H9 (cell line): ENCODE results near the gene KIF26A. TPM values are rescaled to one million over a fixed set of nuclear protein-coding genes. Genes with fewer than 3 reads are reported as not detected.

Source experiments
- DNase-seq: peaks from one replicate; pipeline ENCODE4 v3.0.0-alpha.2; 2017
- H2AFZ ChIP-seq: one replicate; pipeline ENCODE4 v1.6.1; 2013; ENCODE audit warnings: mild to moderate bottlenecking, low read length, control low read depth, moderate library complexity
- H2AK5ac ChIP-seq: 2 replicates; pipeline ENCODE4 v1.6.1; 2013; ENCODE audit warnings: low read length, control low read depth, mixed read lengths; ENCODE audit not compliant: insufficient read length
- H2BK120ac ChIP-seq: one replicate; pipeline ENCODE4 v1.6.1; 2013; ENCODE audit warnings: low read depth, mild to moderate bottlenecking, low read length, control low read depth, inconsistent platforms; ENCODE audit not compliant: poor library complexity, severe bottlenecking
- H2BK12ac ChIP-seq: 2 replicates; pipeline ENCODE4 v1.6.1; 2013; ENCODE audit warnings: low read length, control low read depth, mixed read lengths, low read depth; ENCODE audit not compliant: insufficient read length
- H2BK15ac ChIP-seq: 2 replicates; pipeline ENCODE4 v1.6.1; 2013; ENCODE audit warnings: low read depth, low read length, control low read depth
- H2BK20ac ChIP-seq: one replicate; pipeline ENCODE4 v1.6.1; 2013; ENCODE audit warnings: low read depth, mild to moderate bottlenecking, low read length, control low read depth, inconsistent platforms; ENCODE audit not compliant: poor library complexity, severe bottlenecking
- H2BK5ac ChIP-seq: 2 replicates; pipeline ENCODE4 v1.6.1; 2013; ENCODE audit warnings: low read length, control low read depth, mixed read lengths; ENCODE audit not compliant: insufficient read length
- H3K14ac ChIP-seq: 2 replicates; pipeline ENCODE4 v1.6.1; 2013; ENCODE audit warnings: low read length, control low read depth; ENCODE audit not compliant: insufficient read depth
- H3K18ac ChIP-seq: 2 replicates; pipeline ENCODE4 v1.6.1; 2013; ENCODE audit warnings: low read depth, mild to moderate bottlenecking, mixed read lengths, low read length, control low read depth; ENCODE audit not compliant: insufficient read length
- H3K23ac ChIP-seq: 2 replicates; pipeline ENCODE4 v1.6.1; 2013; ENCODE audit warnings: low read length, control low read depth, mixed read lengths, low read depth; ENCODE audit not compliant: insufficient read length
- H3K23me2 ChIP-seq: 2 replicates; pipeline ENCODE4 v1.6.1; 2013; ENCODE audit warnings: low read depth, mild to moderate bottlenecking, mixed read lengths, low read length, control low read depth; ENCODE audit not compliant: insufficient read length, poor library complexity, severe bottlenecking
- H3K27ac ChIP-seq: 2 replicates; pipeline ENCODE4 v1.5.1; 2013; ENCODE audit warnings: low read length, control low read depth, mixed read lengths, low read depth; ENCODE audit not compliant: insufficient read length
- H3K27me3 ChIP-seq: 2 replicates; pipeline ENCODE4 v1.6.1; 2013; ENCODE audit warnings: low read length, control low read depth, inconsistent platforms; ENCODE audit not compliant: insufficient read depth
- H3K4ac ChIP-seq: 2 replicates; pipeline ENCODE4 v1.6.1; 2013; ENCODE audit warnings: low read depth, mild to moderate bottlenecking, control low read depth, inconsistent platforms, low read length, moderate library complexity
- H3K4me1 ChIP-seq: 2 replicates; pipeline ENCODE4 v1.6.1; 2013; ENCODE audit warnings: low read length, control low read depth, inconsistent platforms; ENCODE audit not compliant: insufficient read depth
- H3K4me2 ChIP-seq: 2 replicates; pipeline ENCODE4 v1.6.1; 2013; ENCODE audit warnings: low read length, control low read depth, mixed read lengths; ENCODE audit not compliant: insufficient read length, insufficient read depth
- H3K56ac ChIP-seq: 2 replicates; pipeline ENCODE4 v1.6.1; 2013; ENCODE audit warnings: low read depth, mild to moderate bottlenecking, mixed read lengths, low read length, control low read depth; ENCODE audit not compliant: insufficient read length
- H3K79me1 ChIP-seq: 2 replicates; pipeline ENCODE4 v1.6.1; 2013; ENCODE audit warnings: low read depth, mild to moderate bottlenecking, moderate library complexity, low read length, control low read depth, inconsistent platforms; ENCODE audit not compliant: insufficient read depth, poor library complexity, severe bottlenecking
- H3K79me2 ChIP-seq: 2 replicates; pipeline ENCODE4 v1.6.1; 2013; ENCODE audit warnings: low read length, control low read depth, inconsistent platforms; ENCODE audit not compliant: insufficient read depth
- H3K9ac ChIP-seq: 2 replicates; pipeline ENCODE4 v1.6.1; 2013; ENCODE audit warnings: low read length, control low read depth, mixed read lengths; ENCODE audit not compliant: insufficient read length; ENCODE audit errors: extremely low read depth
- H3K9me3 ChIP-seq: one replicate; pipeline ENCODE4 v1.6.1; 2013; ENCODE audit warnings: low read depth, low read length, inconsistent platforms; ENCODE audit not compliant: control insufficient read depth
- H3T11ph ChIP-seq: one replicate; pipeline ENCODE4 v1.6.1; 2013; ENCODE audit warnings: mild to moderate bottlenecking, low read length, control low read depth, inconsistent platforms
- H4K20me1 ChIP-seq: one replicate; pipeline ENCODE4 v1.6.1; 2013; ENCODE audit not compliant: control insufficient read depth, insufficient read length, insufficient read depth
- H4K5ac ChIP-seq: 2 replicates; pipeline ENCODE4 v1.6.1; 2013; ENCODE audit warnings: low read depth, mild to moderate bottlenecking, mixed read lengths, low read length, control low read depth; ENCODE audit not compliant: insufficient read length
- H4K8ac ChIP-seq: replicated peaks from 2 replicates; pipeline ENCODE4 v1.6.1; 2013; ENCODE audit warnings: low read length, control low read depth, mixed read lengths, low read depth; ENCODE audit not compliant: insufficient read length
- H4K91ac ChIP-seq: 2 replicates; pipeline ENCODE4 v1.6.1; 2013; ENCODE audit warnings: low read depth, mild to moderate bottlenecking, moderate library complexity, mixed read lengths, low read length, control low read depth; ENCODE audit not compliant: insufficient read length
- H3K27ac Mint-ChIP-seq, 3 experiments: 2 replicates in 2 of 3; 3 replicates in 1 of 3; pipeline ENCODE4 v1.8.0; 2020 to 2021; ENCODE audit warnings: mixed read lengths in 3 of 3, mild to moderate bottlenecking in 1 of 3, moderate library complexity in 1 of 3
- H3K27me3 Mint-ChIP-seq: 2 replicates; pipeline ENCODE4 v1.8.0; 2021; ENCODE audit warnings: low read depth, mild to moderate bottlenecking, moderate library complexity, mixed read lengths
- H3K36me3 Mint-ChIP-seq, 3 experiments: 2 replicates in 2 of 3; 3 replicates in 1 of 3; pipeline ENCODE4 v1.8.0; 2020 to 2021; ENCODE audit warnings: low read depth in 3 of 3, mixed read lengths in 3 of 3; ENCODE audit not compliant: insufficient read depth in 1 of 3
- H3K4me1 Mint-ChIP-seq, 2 experiments: 2 replicates each; pipeline ENCODE4 v1.8.0; 2020; ENCODE audit warnings: mixed read lengths in 2 of 2
- H3K4me3 Mint-ChIP-seq, 2 experiments: 2 replicates in 1 of 2; 3 replicates in 1 of 2; pipeline ENCODE4 v1.8.0; 2020 to 2021; ENCODE audit warnings: mild to moderate bottlenecking in 2 of 2, mixed read lengths in 2 of 2, moderate library complexity in 1 of 2
- H3K9me3 Mint-ChIP-seq, 2 experiments: 2 replicates in 1 of 2; 3 replicates in 1 of 2; pipeline ENCODE4 v1.8.0; 2020; ENCODE audit warnings: mild to moderate bottlenecking in 2 of 2, mixed read lengths in 2 of 2, moderate library complexity in 1 of 2
- CTCF ChIP-seq: fragments of 200-600 bp; sonication (generic); conservative IDR thresholded peaks from 3 replicates; pipeline ENCODE4 v1.8.0; 2021; ENCODE audit warnings: antibody characterized with exemption, mild to moderate bottlenecking
- WGBS: extraction: QIAGEN DNeasy Blood & Tissue Kit; methylation state at CpG from one replicate; pipeline ENCODE4 v1.1.7; 2013; ENCODE audit warnings: missing lambda C conversion rate, low lambda C conversion rate, mixed read lengths; ENCODE audit not compliant: insufficient read length; ENCODE audit errors: extremely low coverage; 5-methylcytosine and 5-hydroxymethylcytosine counted together
- total RNA-seq: library from RNA; stranded (reverse); gene quantifications from 2 replicates; pipeline ENCODE4 v1.2.1, GENCODE V29; 2021

The KIF26A gene
- total RNA-seq, 1 experiment from 2014 or later = 44.2 TPM

GRCh38 chr14:104137297-104138097 lies 890 bp upstream of the KIF26A start:
- H2AFZ ChIP-seq = no peak overlapping the region
- H3K36me3 Mint-ChIP-seq = peaks cover 0 to 4% (median under 1%) of the 10 kb centered on the region in 3 experiments; a peak in 3 of 7 replicates
- DNase-seq = peak; percentile 84

More at GRCh38 chr14:104137297-104138097, 890 bp upstream of the KIF26A start:
- peaks cover 19% of the 10 kb centered on the region for H3K27me3 ChIP-seq
- TF ChIP-seq CTCF = peak; percentile 92
- Mint-ChIP-seq H3K9me3 (no peaks in the 10 kb centered on the region), H3K4me3 (peak overlapping the region; percentile 55 to 79), H3K27me3 (peaks cover 45% of the 10 kb centered on the region), H3K27ac (no peak overlapping the region), H3K4me1 (peaks cover 21 to 31% of the 10 kb centered on the region in 2 experiments)
- H2BK5ac ChIP-seq = no peak overlapping the region
- no peak overlapping the region for H3T11ph ChIP-seq
- no peak overlapping the region for H4K8ac ChIP-seq
- peaks cover 5% of the 10 kb centered on the region; the same call in 1 of the 2 replicates for H3K79me2 ChIP-seq
- no peak overlapping the region for H2BK120ac ChIP-seq
- no peak overlapping the region for H2BK20ac ChIP-seq
- no peak overlapping the region for H3K56ac ChIP-seq
- no peak overlapping the region for H3K27ac ChIP-seq
- H3K79me1 ChIP-seq = no peaks in the 10 kb centered on the region
- H3K14ac ChIP-seq = no peak overlapping the region
- H2AK5ac ChIP-seq = no peak overlapping the region
- no peak overlapping the region for H3K23ac ChIP-seq
- H3K4ac ChIP-seq = no peak overlapping the region
- H4K20me1 ChIP-seq = peaks cover 2% of the 10 kb centered on the region
- H3K23me2 ChIP-seq = peaks cover 24% of the 10 kb centered on the region
- H3K18ac ChIP-seq = no peak overlapping the region
- no peak overlapping the region for H4K91ac ChIP-seq
- H3K4me1 ChIP-seq = no peaks in the 10 kb centered on the region; the same call in 1 of the 2 replicates
- no CpG with 5 or more reads among the region's 88 CpGs for WGBS
- H3K4me2 ChIP-seq = peak overlapping the region; percentile 60
- no peak overlapping the region for H4K5ac ChIP-seq
- no peak overlapping the region for H3K9ac ChIP-seq
- H2BK12ac ChIP-seq = no peak overlapping the region
- H3K9me3 ChIP-seq = no peaks in the 10 kb centered on the region
- no peak overlapping the region for H2BK15ac ChIP-seq
